Cardiac muscle cell (in vitro differentiated cells and primary cell): ENCODE measurements around the gene ARID5B. TPM values are rescaled to one million over a fixed set of nuclear protein-coding genes. Genes with fewer than 3 reads are reported as not detected.

Experiments
- DNase-seq, 2 donors: peaks; one replicate each; pipeline versions ENCODE4 v3.0.0 to v3.0.0-alpha.2; 2010 to 2017; ENCODE audit warnings: low read depth in 1 of 2, low spot score in 1 of 2
- H3K27ac ChIP-seq: fragments of 200-600 bp; sonication (generic); 2 replicates; pipeline ENCODE4 v1.5.1; 2016
- H3K27me3 ChIP-seq: fragments of 200-600 bp; sonication (generic); 2 replicates; pipeline ENCODE4 v1.6.0; 2016; ENCODE audit warnings: control low read depth
- H3K36me3 ChIP-seq: fragments of 200-600 bp; sonication (generic); 2 replicates; pipeline ENCODE4 v1.5.1; 2016; ENCODE audit warnings: control low read depth
- H3K4me1 ChIP-seq: fragments of 200-600 bp; sonication (generic); 2 replicates; pipeline ENCODE4 v1.8.1; 2017; ENCODE audit warnings: low read depth, mild to moderate bottlenecking, mixed run types
- H3K4me3 ChIP-seq: fragments of 200-600 bp; sonication (generic); 2 replicates; pipeline ENCODE4 v1.5.1; 2016; ENCODE audit warnings: mild to moderate bottlenecking
- H3K9me3 ChIP-seq: fragments of 200-600 bp; sonication (generic); 2 replicates; pipeline ENCODE4 v1.5.1; 2017; ENCODE audit warnings: low read depth, mild to moderate bottlenecking, control low read depth
- CTCF ChIP-seq: IDR thresholded peaks from 2 replicates; pipeline ENCODE4 v1.5.1; 2012; ENCODE audit warnings: low read depth, mild to moderate bottlenecking, low read length
- polyA plus RNA-seq: library from polyadenylated mRNA; unstranded; fragments of >200 nt; fragmentation: Nextera tagmentation; extraction: Ambion mirVana; gene quantifications from 2 replicates; pipeline ENCODE4 v1.2.1, GENCODE V29; 2016
- total RNA-seq: library from RNA; depleted of rRNA; stranded (reverse); fragments of >200 nt; gene quantifications from 2 replicates; pipeline ENCODE4 v1.2.3, GENCODE V29; 2016

ARID5B gene
- total and polyA plus RNA-seq, 2 experiments from 2014 or later = 4.9 to 7.8 TPM

- peak in 1 of 2 donors; percentile 36 for DNase-seq
- Histone ChIP-seq H3K9me3 (no peaks in the 10 kb centered on the region), H3K4me1 (peaks cover 21% of the 10 kb centered on the region), H3K4me3 (no peak overlapping the region), H3K36me3 (no peaks in the 10 kb centered on the region), H3K27me3 (no peaks in the 10 kb centered on the region), H3K27ac (no peak overlapping the region)
- no peak for TF ChIP-seq CTCF
Observed at GRCh38 chr10:62043421-62044021, 142.0 kb downstream of the ARID5B start.

- peaks cover 30% of the 10 kb centered on the region for H3K4me1 ChIP-seq
- H3K27me3 ChIP-seq = no peaks in the 10 kb centered on the region
- no peak overlapping the region for H3K27ac ChIP-seq
- H3K9me3 ChIP-seq = no peaks in the 10 kb centered on the region
- no peaks in the 10 kb centered on the region for H3K36me3 ChIP-seq
- TF ChIP-seq CTCF = no peak
- H3K4me3 ChIP-seq = no peak overlapping the region
- DNase-seq = no peak
Observed at GRCh38 chr10:62044566-62044965, 143.1 kb downstream of the ARID5B start.

- Histone ChIP-seq H3K4me3 (no peak overlapping the region), H3K27me3 (no peaks in the 10 kb centered on the region), H3K9me3 (no peaks in the 10 kb centered on the region), H3K27ac (peak overlapping the region; percentile 39), H3K36me3 (no peaks in the 10 kb centered on the region), H3K4me1 (peaks cover 43% of the 10 kb centered on the region)
- no peak for TF ChIP-seq CTCF
- DNase-seq = peak in 1 of 2 donors; percentile 93
Observed at GRCh38 chr10:62045765-62046521, 144.4 kb downstream of the ARID5B start.

GRCh38 chr10:62046522-62047227, 145.2 kb downstream of the ARID5B start:
- no peak for TF ChIP-seq CTCF
- peak in 1 of 2 donors; percentile 95 for DNase-seq
- no peaks in the 10 kb centered on the region for H3K9me3 ChIP-seq
- H3K27me3 ChIP-seq = no peaks in the 10 kb centered on the region
- no peak overlapping the region for H3K4me3 ChIP-seq
- peaks cover 51% of the 10 kb centered on the region for H3K4me1 ChIP-seq
- H3K27ac ChIP-seq = peak overlapping the region; percentile 39
- H3K36me3 ChIP-seq = no peaks in the 10 kb centered on the region

GRCh38 chr10:62047228-62047892, 145.9 kb downstream of the ARID5B start:
- Histone ChIP-seq H3K4me3 (no peak overlapping the region), H3K27ac (peak overlapping the region; percentile 11), H3K27me3 (no peaks in the 10 kb centered on the region), H3K9me3 (no peaks in the 10 kb centered on the region), H3K36me3 (no peaks in the 10 kb centered on the region), H3K4me1 (peaks cover 54% of the 10 kb centered on the region)
- TF ChIP-seq CTCF = no peak
- no peak for DNase-seq
